ENCODE data around the gene EXOC4.

The EXOC4 gene

GRCh38 chr7:133543657-133544056 is 290.8 kb downstream of the EXOC4 start:
- no peak for DNase-seq

- DNase-seq: no peak
Observed at GRCh38 chr7:133545618-133546017, 292.7 kb downstream of the EXOC4 start.

- no peak for DNase-seq
Observed at GRCh38 chr7:133547981-133548380, 295.1 kb downstream of the EXOC4 start.

- DNase-seq: no peak
Observed at GRCh38 chr7:133549633-133550032, 296.8 kb downstream of the EXOC4 start.

GRCh38 chr7:133550145-133550544 is 297.3 kb downstream of the EXOC4 start:
- no peak for DNase-seq

GRCh38 chr7:133550811-133551210 is 297.9 kb downstream of the EXOC4 start:
- no peak for DNase-seq

- no peak for DNase-seq
Observed at GRCh38 chr7:133551466-133551865, 298.6 kb downstream of the EXOC4 start.

GRCh38 chr7:133552079-133552478 is 299.2 kb downstream of the EXOC4 start:
- DNase-seq: no peak

GRCh38 chr7:133554330-133554729 is 301.5 kb downstream of the EXOC4 start:
- no peak for DNase-seq

- no peak for DNase-seq
Observed at GRCh38 chr7:133556048-133556447, 303.2 kb downstream of the EXOC4 start.

- no peak for DNase-seq
Observed at GRCh38 chr7:133556553-133556952, 303.7 kb downstream of the EXOC4 start.

- DNase-seq: no peak
Observed at GRCh38 chr7:133560900-133561299, 308.0 kb downstream of the EXOC4 start.

- DNase-seq: no peak
Observed at GRCh38 chr7:133561396-133561795, 308.5 kb downstream of the EXOC4 start.

GRCh38 chr7:133562621-133563020 is 309.7 kb downstream of the EXOC4 start:
- no peak for DNase-seq

- no peak for DNase-seq
Observed at GRCh38 chr7:133563251-133563650, 310.4 kb downstream of the EXOC4 start.

GRCh38 chr7:133564484-133564883 is 311.6 kb downstream of the EXOC4 start:
- DNase-seq: no peak

GRCh38 chr7:133568544-133568943 is 315.7 kb downstream of the EXOC4 start:
- no peak for DNase-seq

GRCh38 chr7:133570321-133570720 is 317.4 kb downstream of the EXOC4 start:
- DNase-seq: no peak

GRCh38 chr7:133571076-133571475 is 318.2 kb downstream of the EXOC4 start:
- no peak for DNase-seq

GRCh38 chr7:133572087-133572486 is 319.2 kb downstream of the EXOC4 start:
- no peak for DNase-seq

GRCh38 chr7:133572843-133573242 is 320.0 kb downstream of the EXOC4 start:
- DNase-seq: no peak

- DNase-seq: no peak
Observed at GRCh38 chr7:133573554-133574265, 320.8 kb downstream of the EXOC4 start.

GRCh38 chr7:133575726-133576440 is 323.0 kb downstream of the EXOC4 start:
- DNase-seq: no peak

GRCh38 chr7:133576612-133577168 is 323.8 kb downstream of the EXOC4 start:
- no peak for DNase-seq

Data from NCI-H1105 (cell line).